NK-92 (cell line): ENCODE measurements around the gene SNRNP48.

Experiments
- DNase-seq: peaks from one replicate; lab custom pipeline; 2025; ENCODE audit not compliant: unreplicated experiment; lab: John Stamatoyannopoulos, UW

SNRNP48 gene

DNA sequence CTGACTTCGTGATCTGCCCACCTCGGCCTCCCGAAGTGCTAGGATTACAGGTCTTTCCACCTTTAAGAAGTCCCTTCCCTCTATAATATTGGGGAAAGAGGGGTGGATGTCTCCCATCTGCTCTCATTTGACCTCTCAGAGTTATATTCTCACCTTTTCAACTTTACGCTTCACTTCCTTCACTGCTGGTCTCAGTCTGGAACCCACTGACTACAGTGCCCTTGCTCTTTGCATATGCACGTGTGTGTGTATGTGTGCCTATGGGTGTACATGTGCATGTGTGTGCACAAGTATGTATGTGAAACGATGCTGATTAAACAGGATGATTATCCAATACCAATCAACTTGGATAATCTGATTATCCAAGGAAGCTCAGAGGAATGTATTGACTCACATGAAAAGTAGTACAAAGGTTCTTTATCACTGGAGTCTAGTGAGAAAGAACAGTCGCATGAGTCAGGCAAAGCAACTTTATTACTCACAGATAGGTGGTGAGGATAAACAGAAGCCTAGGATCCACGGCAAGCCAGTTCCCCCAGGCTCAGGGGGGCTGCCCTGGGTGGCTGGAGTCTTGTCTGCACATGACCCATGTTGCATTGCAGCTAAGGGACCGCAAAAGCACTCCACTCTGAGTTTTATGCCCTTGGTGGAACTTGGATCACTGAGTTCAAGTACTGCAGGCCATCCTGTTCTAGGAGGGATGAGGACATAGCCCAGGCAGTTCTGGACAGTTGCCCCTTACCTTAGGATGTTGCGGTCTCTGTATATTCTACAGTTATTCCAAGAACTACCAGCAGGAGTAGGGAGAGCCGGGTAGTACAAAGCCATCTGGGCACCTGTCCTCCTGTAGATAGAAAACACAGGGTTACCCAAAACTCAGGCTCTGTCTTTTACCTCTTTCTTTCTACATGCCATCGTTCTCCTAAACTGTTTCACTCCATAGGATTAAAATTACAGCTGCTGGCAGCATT lies 50.9 kb downstream of the SNRNP48 start:
- no peak for DNase-seq

- DNase-seq: no peak
Observed at GRCh38 chr6:7642791-7643190, 52.8 kb downstream of the SNRNP48 start.

DNA sequence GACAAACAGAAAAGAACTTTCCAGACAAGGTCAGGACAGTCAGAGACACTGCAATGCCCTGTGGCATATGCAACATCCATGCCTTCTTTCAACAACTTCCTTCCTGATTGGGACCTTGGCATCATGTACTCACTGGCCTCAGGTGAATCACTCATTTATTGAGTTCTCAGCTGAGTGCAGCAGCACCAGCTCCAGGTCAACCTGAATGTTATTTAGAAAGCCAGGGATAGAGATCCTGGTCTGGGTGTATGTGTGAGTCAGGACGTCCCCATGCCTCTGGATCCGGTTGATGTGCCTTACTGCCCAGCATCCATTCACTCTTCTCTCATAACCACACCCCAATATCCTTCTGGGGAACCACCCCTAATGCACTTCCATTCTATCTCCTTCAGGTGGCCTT lies 54.4 kb downstream of the SNRNP48 start:
- DNase-seq: no peak

GRCh38 chr6:7646394-7646793 lies 56.4 kb downstream of the SNRNP48 start:
- no peak for DNase-seq

DNA sequence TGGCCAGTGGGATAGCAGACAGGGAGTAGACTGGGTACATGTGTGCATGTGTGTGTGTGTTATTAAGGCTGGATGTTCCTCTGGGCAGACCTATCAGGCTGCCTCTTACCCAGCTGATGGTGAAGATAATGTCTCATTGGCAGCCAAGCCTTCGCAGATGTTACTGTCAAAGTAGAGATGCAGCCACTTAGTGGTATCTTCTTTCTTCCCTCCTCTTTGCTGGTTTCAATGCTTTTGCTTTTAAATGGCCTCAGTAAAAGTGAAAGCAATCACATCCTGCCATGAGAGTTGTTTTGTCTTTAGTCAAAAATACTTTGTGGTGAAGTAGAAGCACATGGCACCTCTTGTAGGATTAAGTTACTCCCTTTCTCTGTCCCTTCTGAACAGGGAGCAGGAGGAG lies 57.5 kb downstream of the SNRNP48 start:
- DNase-seq: no peak

DNA sequence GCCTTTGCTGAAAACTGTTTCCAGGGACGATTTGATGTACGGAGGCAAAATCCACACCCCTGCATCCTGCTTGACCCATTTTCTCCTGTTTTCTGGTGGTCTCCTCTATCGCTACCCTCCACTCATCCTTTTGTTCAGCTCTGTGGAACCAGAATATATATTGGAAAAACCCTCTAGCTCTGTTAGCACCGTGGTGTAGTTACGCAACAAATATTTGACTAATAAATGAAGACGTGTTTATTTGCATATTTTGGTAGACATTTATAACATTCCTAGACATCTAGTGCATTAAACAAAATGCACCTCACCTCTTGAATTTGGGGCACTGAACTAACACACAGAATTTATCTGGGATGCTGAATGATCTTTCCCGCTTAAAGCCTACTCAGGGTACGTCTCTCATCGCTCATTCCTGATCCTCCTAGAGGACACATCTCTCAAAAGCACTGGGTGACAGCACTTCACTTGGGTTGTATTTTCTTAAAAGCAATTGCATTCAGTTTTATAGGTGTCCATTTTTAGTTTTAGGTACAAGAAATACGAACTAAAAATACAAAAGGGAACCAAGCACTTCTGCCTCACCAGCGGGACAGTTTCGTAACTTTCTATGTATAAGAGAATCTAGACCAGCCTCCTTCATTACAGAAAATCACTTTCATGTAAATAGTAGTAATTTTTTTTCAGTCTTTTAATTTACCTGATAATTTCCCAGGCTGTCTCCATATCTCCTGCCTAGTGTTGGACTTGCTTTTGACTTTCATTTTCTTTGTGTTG lies 59.2 kb downstream of the SNRNP48 start:
- no peak for DNase-seq

DNA sequence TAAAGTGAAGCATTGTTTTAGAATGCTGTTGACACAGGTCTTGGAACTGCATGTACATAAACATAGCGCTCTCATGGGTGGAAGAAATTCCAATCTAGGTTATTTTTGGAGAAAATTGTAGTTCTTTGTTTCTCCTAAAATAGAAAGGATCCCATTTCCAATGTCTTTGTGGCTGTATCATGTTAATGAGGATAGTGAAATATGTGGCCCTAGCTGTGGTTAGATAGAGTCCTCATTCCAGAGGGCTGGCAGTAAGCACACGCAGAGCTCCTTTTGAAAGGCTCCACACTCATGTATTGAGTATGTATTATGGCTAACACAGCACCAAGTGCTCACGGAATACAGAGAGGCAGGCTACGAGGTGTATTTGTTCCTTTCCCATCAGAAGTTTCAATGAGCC lies 60.9 kb downstream of the SNRNP48 start:
- no peak for DNase-seq

DNA sequence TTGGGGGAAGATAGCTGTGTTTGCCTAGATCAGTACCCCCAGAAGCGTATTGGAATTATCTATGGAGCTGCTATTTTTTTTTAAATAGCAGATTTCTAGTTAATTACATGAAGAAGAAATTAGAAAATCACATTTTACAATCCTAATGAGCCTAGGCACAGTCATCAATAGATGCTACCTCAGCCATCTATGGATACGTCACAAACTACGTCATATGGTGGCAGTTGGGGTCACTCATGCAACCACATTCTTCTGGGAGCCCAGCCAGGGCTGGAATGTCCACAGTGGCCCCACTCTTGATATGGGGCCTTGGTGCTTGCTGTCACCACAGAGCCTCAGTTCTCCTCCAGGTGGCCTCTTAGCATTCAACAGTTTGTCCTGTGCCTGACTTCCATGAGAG lies 63.0 kb downstream of the SNRNP48 start:
- DNase-seq: no peak

GRCh38 chr6:7656355-7656754 lies 66.4 kb downstream of the SNRNP48 start:
- DNase-seq: no peak

GRCh38 chr6:7658543-7658942 lies 68.5 kb downstream of the SNRNP48 start:
- no peak for DNase-seq

- DNase-seq: no peak
Observed at GRCh38 chr6:7661364-7661763, 71.4 kb downstream of the SNRNP48 start.
